Sigmoid colon (tissue), 7 donors: ENCODE results near the gene PXDN. TPM values are rescaled to one million over a fixed set of nuclear protein-coding genes. Genes with fewer than 3 reads are reported as not detected.
"Not testable (repeated sequence)": the region's sequence is repeated elsewhere in the genome, so short reads cannot be mapped to it uniquely, and the experiment has no call there.

Source experiments
- DNase-seq: peaks from one replicate; pipeline ENCODE4 v3.0.0-alpha.2; 2019
- H3K27ac ChIP-seq, 4 donors: fragments of 200-600 bp; sonication (generic); one replicate each; pipeline ENCODE4 v1.5.1; 2016 to 2019; ENCODE audit warnings: mild to moderate bottlenecking in 1 of 4
- H3K27me3 ChIP-seq, 3 donors: fragments of 200-600 bp; sonication (generic); one replicate each; pipeline ENCODE4 v1.5.1; 2019; ENCODE audit warnings: mild to moderate bottlenecking in 1 of 3
- H3K36me3 ChIP-seq, 4 donors: fragments of 200-600 bp; sonication (generic); one replicate each; pipeline ENCODE4 v1.5.1; 2016 to 2019
- H3K4me1 ChIP-seq, 4 donors: fragments of 200-600 bp; sonication (generic); one replicate each; pipeline ENCODE4 v1.5.1; 2017 to 2019
- H3K4me3 ChIP-seq, 4 donors: fragments of 200-600 bp; sonication (generic); one replicate each; pipeline ENCODE4 v1.5.1; 2017 to 2019; ENCODE audit warnings: mild to moderate bottlenecking in 2 of 4, moderate library complexity in 1 of 4
- H3K9me3 ChIP-seq, 4 donors: fragments of 200-600 bp in 3 of 4; sonication (generic) in 3 of 4; one replicate each; pipeline versions ENCODE4 v1.5.1 to v1.6.1; 2013 to 2019
- EP300 ChIP-seq, 4 donors: sonication (generic); formaldehyde crosslinking; IDR thresholded peaks; one replicate each; pipeline ENCODE4 v1.6.1; 2017; ENCODE audit warnings: antibody characterized with exemption in 4 of 4
- POLR2A ChIP-seq, 2 donors: fragments of 450-650 bp; IDR thresholded peaks; one replicate each; pipeline ENCODE4 v1.6.1; 2016; ENCODE audit warnings: antibody characterized with exemption in 2 of 2, mild to moderate bottlenecking in 2 of 2, moderate library complexity in 2 of 2
- POLR2AphosphoS5 ChIP-seq, 4 donors: sonication (generic); formaldehyde crosslinking; IDR thresholded peaks; one replicate each; pipeline ENCODE4 v1.6.1; 2017; ENCODE audit warnings: antibody characterized with exemption in 4 of 4
- WGBS, 2 donors: extraction: QIAGEN DNeasy Blood & Tissue Kit; methylation state at CpG; one replicate each; pipeline ENCODE4 v1.1.7; 2013; 5-methylcytosine and 5-hydroxymethylcytosine counted together
- intact Hi-C: fragments of 100-400 bp; cut with DNase I; formaldehyde crosslinking; loops from one replicate; pipeline ENCODE4 v1.15.1; 2023
- polyA plus RNA-seq, 3 donors: library from polyadenylated mRNA; stranded (reverse); fragments of 200-250 nt; gene quantifications; one replicate each; pipeline ENCODE4 v1.2.3, GENCODE V29; 2013
- total RNA-seq, 4 donors: library from RNA; depleted of rRNA; stranded (reverse); fragments of >200 nt; gene quantifications; one replicate each; pipeline ENCODE4 v1.1.0, GENCODE V29; 2016
- TF ChIP-seq, protein P1 (sequence below), 4 experiments: fragments of 450-650 bp in 3 of 4; fragments of 200-600 bp in 1 of 4; IDR thresholded peaks; one replicate each; pipeline ENCODE4 v1.5.1; 2016 to 2019; ENCODE audit warnings: antibody characterized with exemption in 4 of 4, mild to moderate bottlenecking in 3 of 4, moderate library complexity in 2 of 4
- donor health status: healthy with polysubstance abuse.
- donor health status: Bipolar disorder and iron deficiency.
- donor health status: healthy.

The PXDN gene
- total and polyA plus RNA-seq, 7 donors = 1.2 to 126 (median 34.4) TPM

DNA sequence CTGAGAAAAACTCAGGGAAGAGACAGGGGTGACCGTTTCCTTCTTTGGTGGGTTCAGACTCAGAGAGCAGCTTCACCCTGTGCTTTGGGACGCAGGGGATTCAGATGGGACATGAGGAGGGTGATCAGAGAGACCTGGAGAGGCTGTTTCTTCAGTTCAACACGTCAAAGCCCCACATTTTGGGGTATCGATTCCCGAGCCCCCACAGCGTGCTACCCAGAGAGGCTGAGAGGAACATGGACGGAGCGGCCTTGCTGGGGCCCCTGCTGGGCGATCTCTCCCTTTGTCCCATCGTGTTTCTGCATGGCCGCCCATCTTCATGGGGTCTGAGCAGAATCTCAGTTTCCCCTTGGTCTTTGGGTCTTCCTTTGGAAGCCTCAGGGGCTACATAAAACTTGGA is 38.2 kb upstream of the PXDN start:
- Histone ChIP-seq H3K9me3 (no peaks in the 10 kb centered on the region), H3K27me3 (no peaks in the 10 kb centered on the region), H3K36me3 (no peaks in the 10 kb centered on the region), H3K4me1 (no peaks in the 10 kb centered on the region), H3K27ac (no peak overlapping the region), H3K4me3 (no peak overlapping the region)
- intact Hi-C loops = no loop called here
- no peak for TF ChIP-seq POLR2A (IDR thresholded peaks at IDR 0.05)
- TF ChIP-seq, protein P1, sequence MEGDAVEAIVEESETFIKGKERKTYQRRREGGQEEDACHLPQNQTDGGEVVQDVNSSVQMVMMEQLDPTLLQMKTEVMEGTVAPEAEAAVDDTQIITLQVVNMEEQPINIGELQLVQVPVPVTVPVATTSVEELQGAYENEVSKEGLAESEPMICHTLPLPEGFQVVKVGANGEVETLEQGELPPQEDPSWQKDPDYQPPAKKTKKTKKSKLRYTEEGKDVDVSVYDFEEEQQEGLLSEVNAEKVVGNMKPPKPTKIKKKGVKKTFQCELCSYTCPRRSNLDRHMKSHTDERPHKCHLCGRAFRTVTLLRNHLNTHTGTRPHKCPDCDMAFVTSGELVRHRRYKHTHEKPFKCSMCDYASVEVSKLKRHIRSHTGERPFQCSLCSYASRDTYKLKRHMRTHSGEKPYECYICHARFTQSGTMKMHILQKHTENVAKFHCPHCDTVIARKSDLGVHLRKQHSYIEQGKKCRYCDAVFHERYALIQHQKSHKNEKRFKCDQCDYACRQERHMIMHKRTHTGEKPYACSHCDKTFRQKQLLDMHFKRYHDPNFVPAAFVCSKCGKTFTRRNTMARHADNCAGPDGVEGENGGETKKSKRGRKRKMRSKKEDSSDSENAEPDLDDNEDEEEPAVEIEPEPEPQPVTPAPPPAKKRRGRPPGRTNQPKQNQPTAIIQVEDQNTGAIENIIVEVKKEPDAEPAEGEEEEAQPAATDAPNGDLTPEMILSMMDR (IDR thresholded peaks at IDR 0.05) = no peak
- no peak for TF ChIP-seq POLR2AphosphoS5 (IDR thresholded peaks at IDR 0.05)
- no peak for TF ChIP-seq EP300 (IDR thresholded peaks at IDR 0.05)
- no peak for DNase-seq
- 90 to 91% methylated on average over 11 of the region's 11 CpGs for WGBS, 2 donors

DNA sequence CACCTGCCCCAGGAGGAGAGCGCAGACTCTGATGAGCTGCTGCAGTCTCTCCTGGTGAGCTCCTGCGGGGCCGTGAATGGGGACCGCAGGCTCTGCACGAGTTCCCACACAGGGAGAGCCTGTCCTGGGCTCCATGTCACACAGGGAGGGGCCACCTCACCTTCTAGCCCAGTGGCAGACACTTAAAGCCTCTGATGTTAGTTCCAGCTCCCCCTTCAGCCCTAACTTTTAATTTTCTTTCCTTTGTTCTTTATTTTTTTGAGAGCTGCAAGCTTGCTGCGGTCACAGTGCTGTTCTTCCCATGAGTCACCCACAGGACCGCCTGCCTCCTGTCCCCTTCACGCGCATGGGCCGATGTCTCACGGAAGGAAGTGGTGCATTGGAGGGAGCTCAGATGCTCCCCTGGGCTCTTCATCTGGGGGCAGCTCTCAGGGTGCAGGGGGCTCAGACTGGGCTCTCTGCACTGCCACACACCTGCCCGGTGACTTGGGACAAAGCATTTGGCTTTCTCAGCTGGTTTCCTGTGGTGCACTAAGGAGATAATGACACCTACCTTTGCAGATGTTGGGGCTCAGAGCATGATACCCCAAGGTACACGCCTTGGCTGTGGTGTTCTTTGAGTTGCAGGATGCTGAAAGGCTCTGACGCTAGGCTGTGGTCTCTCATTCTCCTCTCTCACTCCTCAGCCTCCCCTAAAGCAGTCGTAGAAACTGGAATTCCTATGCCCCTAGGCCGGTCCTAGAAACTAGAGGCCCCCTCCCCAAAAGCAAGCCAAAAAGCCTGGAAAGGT is 37.2 kb upstream of the PXDN start:
- intact Hi-C loops = no loop called here
- Histone ChIP-seq H3K36me3 (no peaks in the 10 kb centered on the region), H3K27me3 (no peaks in the 10 kb centered on the region), H3K4me3 (no peak overlapping the region), H3K9me3 (no peaks in the 10 kb centered on the region), H3K27ac (no peak overlapping the region), H3K4me1 (no peaks in the 10 kb centered on the region)
- TF ChIP-seq POLR2A (IDR thresholded peaks at IDR 0.05) (no peak), EP300 (IDR thresholded peaks at IDR 0.05) (no peak), POLR2AphosphoS5 (IDR thresholded peaks at IDR 0.05) (no peak)
- TF ChIP-seq, protein P1 (IDR thresholded peaks at IDR 0.05) = no peak
- no peak for DNase-seq
- WGBS, 2 donors = 78 to 86% methylated on average over 16 of the region's 16 CpGs

DNA sequence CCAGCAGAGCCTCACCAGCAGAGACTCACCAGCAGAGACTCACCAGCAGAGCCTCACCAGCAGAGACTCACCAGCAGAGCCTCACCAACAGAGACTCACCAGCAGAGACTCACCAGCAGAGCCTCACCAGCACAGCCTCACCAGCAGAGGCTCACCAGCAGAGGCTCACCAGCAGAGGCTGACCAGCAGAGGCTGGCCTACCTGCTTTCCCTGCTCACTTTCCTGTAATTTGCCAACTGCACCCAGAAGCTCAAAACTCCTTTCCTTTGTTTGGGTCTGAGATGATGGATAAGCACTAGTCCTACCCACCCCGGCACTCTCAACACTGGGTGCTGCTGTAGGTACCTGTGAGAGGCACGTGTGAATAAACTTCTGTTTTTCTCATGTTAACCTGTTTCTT is 36.4 kb upstream of the PXDN start:
- 85 to 86% methylated on average over 2 of the region's 2 CpGs for WGBS, 2 donors
- no peaks in the 10 kb centered on the region for H3K4me1 ChIP-seq
- no peaks in the 10 kb centered on the region for H3K9me3 ChIP-seq
- intact Hi-C loops = no loop called here
- no peaks in the 10 kb centered on the region for H3K36me3 ChIP-seq
- no peak overlapping the region for H3K4me3 ChIP-seq
- TF ChIP-seq EP300 (IDR thresholded peaks at IDR 0.05) (no peak), POLR2AphosphoS5 (IDR thresholded peaks at IDR 0.05) (no peak), POLR2A (IDR thresholded peaks at IDR 0.05) (no peak)
- TF ChIP-seq, protein P1 (IDR thresholded peaks at IDR 0.05) = no peak
- H3K27ac ChIP-seq = no peak overlapping the region
- no peak for DNase-seq
- H3K27me3 ChIP-seq = no peaks in the 10 kb centered on the region

DNA sequence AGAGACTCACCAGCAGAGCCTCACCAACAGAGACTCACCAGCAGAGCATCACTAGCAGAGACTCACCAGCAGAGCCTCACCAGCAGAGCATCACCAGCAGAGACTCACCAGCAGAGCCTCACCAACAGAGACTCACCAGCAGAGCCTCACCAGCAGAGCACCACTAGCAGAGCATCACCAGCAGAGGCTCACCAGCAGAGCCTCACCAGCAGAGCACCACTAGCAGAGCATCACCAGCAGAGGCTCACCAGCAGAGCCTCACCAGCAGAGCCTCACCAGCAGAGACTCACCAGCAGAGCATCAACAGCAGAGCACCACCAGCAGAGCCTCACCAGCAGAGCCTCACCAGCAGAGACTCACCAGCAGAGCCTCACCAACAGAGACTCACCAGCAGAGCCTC is 35.7 kb upstream of the PXDN start:
- intact Hi-C loops, H3K9me3 ChIP-seq, H3K36me3 ChIP-seq, H3K4me3 ChIP-seq, DNase-seq, H3K27me3 ChIP-seq, H3K4me1 ChIP-seq, H3K27ac ChIP-seq: not testable (repeated sequence)

DNA sequence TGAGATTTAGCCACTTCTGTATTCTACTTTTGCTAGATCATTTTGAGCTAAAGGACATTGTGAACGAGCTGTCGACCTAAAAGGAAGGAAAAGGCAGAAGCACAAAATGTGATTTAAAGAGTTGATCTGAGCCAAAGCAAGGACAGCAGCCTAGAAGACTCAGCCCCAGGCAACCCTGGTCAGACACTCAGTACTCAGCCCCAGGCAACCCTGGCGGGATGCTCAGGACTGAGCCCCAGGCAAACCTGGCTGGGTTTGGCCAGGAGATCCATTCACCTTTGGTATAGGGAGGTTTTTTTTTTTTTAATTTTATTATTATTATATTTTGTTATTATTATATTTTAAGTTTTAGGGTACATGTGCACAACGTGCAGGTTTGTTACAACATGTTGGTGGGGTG is 34.3 kb upstream of the PXDN start:
- no peak for DNase-seq
- no peaks in the 10 kb centered on the region for H3K4me1 ChIP-seq
- H3K36me3 ChIP-seq = no peaks in the 10 kb centered on the region
- H3K27me3 ChIP-seq = no peaks in the 10 kb centered on the region
- H3K9me3 ChIP-seq = no peaks in the 10 kb centered on the region
- 69 to 83% methylated on average over 4 of the region's 4 CpGs for WGBS, 2 donors
- TF ChIP-seq POLR2A (IDR thresholded peaks at IDR 0.05) (no peak), POLR2AphosphoS5 (IDR thresholded peaks at IDR 0.05) (no peak), EP300 (IDR thresholded peaks at IDR 0.05) (no peak)
- no peak overlapping the region for H3K27ac ChIP-seq
- no peak overlapping the region for H3K4me3 ChIP-seq
- intact Hi-C loops = no loop called here

DNA sequence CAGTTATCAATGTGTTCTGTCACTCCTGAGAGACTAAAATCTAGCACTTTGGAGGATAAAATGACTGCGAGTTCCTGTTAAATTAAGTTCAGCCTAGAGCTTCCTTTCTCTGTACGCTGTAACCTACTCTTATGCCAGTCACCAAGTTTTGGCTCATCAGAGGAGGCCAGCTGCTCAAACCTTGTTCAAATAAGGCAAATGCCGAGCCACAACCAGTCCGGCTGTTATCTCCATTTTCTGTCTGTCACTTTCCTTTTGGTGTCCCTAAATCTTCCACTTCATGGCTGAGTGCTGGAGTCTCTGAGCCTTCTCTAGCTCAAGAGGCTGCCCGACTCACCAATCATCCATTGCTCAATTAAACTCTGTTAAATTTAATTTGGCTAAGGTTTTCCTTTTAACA is 33.5 kb upstream of the PXDN start:
- TF ChIP-seq POLR2A (IDR thresholded peaks at IDR 0.05) (no peak), EP300 (IDR thresholded peaks at IDR 0.05) (no peak), POLR2AphosphoS5 (IDR thresholded peaks at IDR 0.05) (no peak)
- TF ChIP-seq, protein P1 (IDR thresholded peaks at IDR 0.05) = no peak
- no peaks in the 10 kb centered on the region for H3K36me3 ChIP-seq
- no peaks in the 10 kb centered on the region for H3K27me3 ChIP-seq
- DNase-seq = no peak
- WGBS, 2 donors = 71 to 89% methylated on average over 5 of the region's 5 CpGs
- no peak overlapping the region for H3K27ac ChIP-seq
- no peak overlapping the region for H3K4me3 ChIP-seq
- no peaks in the 10 kb centered on the region for H3K4me1 ChIP-seq
- no peaks in the 10 kb centered on the region for H3K9me3 ChIP-seq
- intact Hi-C loops = no loop called here
